Spleen (tissue), 11 donors: ENCODE results near the gene ETV2. TPM values are rescaled to one million over a fixed set of nuclear protein-coding genes. Genes with fewer than 3 reads are reported as not detected.
"Not testable (repeated sequence)": the region's sequence is repeated elsewhere in the genome, so short reads cannot be mapped to it uniquely, and the experiment has no call there.

ENCODE experiments used
- DNase-seq: peaks from one replicate; pipeline ENCODE4 v3.0.0-alpha.2; 2020
- H3K27ac ChIP-seq, 8 donors: fragments of 200-600 bp; sonication (generic) in 7 of 8; 1 replicate in 4 of 8; 2 replicates in 4 of 8; pipeline versions ENCODE4 v1.5.0 to v1.8.0; 2016 to 2021; ENCODE audit warnings: inconsistent platforms in 4 of 8, mild to moderate bottlenecking in 4 of 8, moderate library complexity in 1 of 8
- H3K27me3 ChIP-seq, 7 donors: fragments of 200-600 bp; sonication (generic) in 6 of 7; replicated peaks in 1 of 7; 1 replicate in 4 of 7; 2 replicates in 3 of 7; pipeline versions ENCODE4 v1.5.0 to v1.8.0; 2016 to 2021; ENCODE audit warnings: inconsistent platforms in 3 of 7, mild to moderate bottlenecking in 1 of 7
- H3K36me3 ChIP-seq, 6 donors: fragments of 200-600 bp; sonication (generic) in 5 of 6; 1 replicate in 4 of 6; 2 replicates in 2 of 6; pipeline versions ENCODE4 v1.5.0 to v1.8.0; 2016 to 2021; ENCODE audit warnings: inconsistent platforms in 2 of 6
- H3K4me1 ChIP-seq, 6 donors: fragments of 200-600 bp; sonication (generic) in 5 of 6; 1 replicate in 3 of 6; 2 replicates in 3 of 6; pipeline versions ENCODE4 v1.5.0 to v1.8.0; 2016 to 2021; ENCODE audit warnings: inconsistent platforms in 3 of 6
- H3K4me3 ChIP-seq, 8 donors: fragments of 200-600 bp; sonication (generic) in 7 of 8; 1 replicate in 4 of 8; 2 replicates in 4 of 8; pipeline versions ENCODE4 v1.5.0 to v1.8.0; 2016 to 2021; ENCODE audit warnings: inconsistent platforms in 4 of 8, mild to moderate bottlenecking in 4 of 8, moderate library complexity in 2 of 8
- H3K9me3 ChIP-seq, 8 donors: fragments of 200-600 bp; sonication (generic) in 7 of 8; 1 replicate in 4 of 8; 2 replicates in 4 of 8; pipeline versions ENCODE4 v1.5.0 to v1.8.0; 2016 to 2021; ENCODE audit warnings: inconsistent platforms in 4 of 8
- CTCF ChIP-seq, 11 experiments: fragments of 200-600 bp in 7 of 11; fragments of 450-650 bp in 4 of 11; sonication (generic) in 4 of 11; IDR thresholded peaks in 8 of 11; conservative IDR thresholded peaks in 3 of 11; 1 replicate in 7 of 11; 2 replicates in 4 of 11; pipeline versions ENCODE4 v1.4.0 to v1.8.0; 2016 to 2021; ENCODE audit warnings: antibody characterized with exemption in 11 of 11, inconsistent platforms in 4 of 11, mild to moderate bottlenecking in 1 of 11
- POLR2A ChIP-seq, 3 donors: fragments of 450-650 bp; IDR thresholded peaks; one replicate each; pipeline ENCODE4 v1.5.1; 2017; ENCODE audit warnings: antibody characterized with exemption in 3 of 3, mild to moderate bottlenecking in 1 of 3
- POLR2AphosphoS5 ChIP-seq, 3 donors: sonication (generic); formaldehyde crosslinking; IDR thresholded peaks; one replicate each; pipeline ENCODE4 v1.5.1; 2017; ENCODE audit warnings: antibody characterized with exemption in 3 of 3
- WGBS, 5 donors: extraction: QIAGEN DNeasy Blood & Tissue Kit in 3 of 5; methylation state at CpG; one replicate each; pipeline versions ENCODE4 v1.1.5 to v1.1.7; 2013 to 2018; 5-methylcytosine and 5-hydroxymethylcytosine counted together
- intact Hi-C: fragments of 100-400 bp; cut with DNase I; formaldehyde crosslinking; loops from one replicate; pipeline ENCODE4 v1.15.0; 2023; ENCODE audit warnings: low total_unique reads
- polyA plus RNA-seq, 3 donors: library from polyadenylated mRNA; stranded (reverse); fragments of 200-250 nt; gene quantifications; one replicate each; pipeline ENCODE4 v1.2.1, GENCODE V29; 2013
- total RNA-seq, 7 donors: library from RNA; depleted of rRNA in 3 of 7; stranded (reverse); fragments of >200 nt in 3 of 7; fragmentation: NEBNext Ultra II Directional in 4 of 7; extraction: Animal tissue kit (Norgen Biotek cat#: 25700) in 4 of 7; gene quantifications; one replicate each; pipeline versions ENCODE4 v1.1.0 to v1.2.1, GENCODE V29; 2016 to 2021
- donor health status: healthy with polysubstance abuse.
- donor health status: DM: no; HTN: no; CAD: no; lungs with moderate emphysema.
- donor health status: DM: no; HTN: no; CAD: no.
- donor health status: Bipolar disorder and iron deficiency.
- donor health status: healthy.
- donor health status: DM: no; HTN: no; CAD: no.
- donor health status: DM: yes; HTN: yes; CAD: no.

ETV2 gene
- total and polyA plus RNA-seq, 10 donors = 0.43 to 1.2 (median 0.99) TPM; not detected in 5

GRCh38 chr19:35596366-35596999, 45.1 kb upstream of the ETV2 start:
- intact Hi-C loops = no loop called here
- H3K4me1 ChIP-seq = peaks cover 0 to 4% (median 0%) of the 10 kb centered on the region in 6 donors
- peaks cover 0 to 34% (median 0%) of the 10 kb centered on the region in 7 donors for H3K27me3 ChIP-seq
- DNase-seq = no peak
- H3K4me3 ChIP-seq = no peak overlapping the region
- no peaks in the 10 kb centered on the region for H3K9me3 ChIP-seq
- whole genome bisulfite sequencing, 5 donors = 44 to 59% (median 49%) methylated on average over 4 of the region's 4 CpGs
- no peak overlapping the region for H3K27ac ChIP-seq
- no peaks in the 10 kb centered on the region for H3K36me3 ChIP-seq
- TF ChIP-seq POLR2AphosphoS5 (IDR thresholded peaks at IDR 0.05) (no peak), POLR2A (IDR thresholded peaks at IDR 0.05) (no peak), CTCF (IDR thresholded peaks at IDR 0.05 in 8 of 11, conservative IDR thresholded peaks at IDR 0.05 in 3 of 11) (no peak)

GRCh38 chr19:35601971-35602370, 39.6 kb upstream of the ETV2 start:
- Histone ChIP-seq H3K27me3 (peaks cover 0 to 3% (median 0%) of the 10 kb centered on the region in 7 donors), H3K4me1 (no peaks in the 10 kb centered on the region), H3K27ac (no peak overlapping the region), H3K4me3 (no peak overlapping the region), H3K9me3 (peaks cover 0 to 5% (median 2%) of the 10 kb centered on the region in 8 donors), H3K36me3 (no peaks in the 10 kb centered on the region)
- TF ChIP-seq CTCF (IDR thresholded peaks at IDR 0.05 in 8 of 11, conservative IDR thresholded peaks at IDR 0.05 in 3 of 11) (no peak), POLR2A (IDR thresholded peaks at IDR 0.05) (no peak), POLR2AphosphoS5 (IDR thresholded peaks at IDR 0.05) (no peak)
- no peak for DNase-seq
- intact Hi-C loops = no loop called here
- WGBS, 5 donors = 80 to 92% (median 89%) methylated on average over 3 of the region's 3 CpGs

GRCh38 chr19:35604436-35604835, 37.1 kb upstream of the ETV2 start:
- DNase-seq, H3K36me3 ChIP-seq, intact Hi-C loops, H3K27ac ChIP-seq, H3K27me3 ChIP-seq, H3K4me3 ChIP-seq, H3K4me1 ChIP-seq: not testable (repeated sequence)
- 81 to 93% (median 85%) methylated on average over 4 of the region's 4 CpGs for WGBS, 5 donors
- peaks cover 0 to 23% (median 17%) of the 10 kb centered on the region in 8 donors for H3K9me3 ChIP-seq

GRCh38 chr19:35607170-35607569, 34.4 kb upstream of the ETV2 start:
- DNase-seq, H3K27ac ChIP-seq, H3K36me3 ChIP-seq, intact Hi-C loops, H3K27me3 ChIP-seq, H3K4me3 ChIP-seq: not testable (repeated sequence)
- WGBS, 5 donors = 87 to 93% (median 90%) methylated on average over 8 of the region's 8 CpGs
- Histone ChIP-seq H3K4me1 (peaks cover 3 to 23% (median 16%) of the 10 kb centered on the region in 6 donors), H3K9me3 (peaks cover 0 to 23% (median 17%) of the 10 kb centered on the region in 8 donors)

GRCh38 chr19:35607661-35608060, 33.9 kb upstream of the ETV2 start:
- H3K36me3 ChIP-seq = no peaks in the 10 kb centered on the region
- intact Hi-C loops = no loop called here
- no peak for DNase-seq
- no peak overlapping the region for H3K27ac ChIP-seq
- H3K4me3 ChIP-seq = no peak overlapping the region
- H3K9me3 ChIP-seq = peaks cover 0 to 23% (median 17%) of the 10 kb centered on the region in 8 donors
- WGBS, 5 donors = 77 to 89% (median 82%) methylated on average over 2 to 3 of the region's 3 CpGs
- peaks cover 4 to 28% (median 19%) of the 10 kb centered on the region in 6 donors for H3K4me1 ChIP-seq
- TF ChIP-seq CTCF (IDR thresholded peaks at IDR 0.05 in 8 of 11, conservative IDR thresholded peaks at IDR 0.05 in 3 of 11) (no peak), POLR2A (IDR thresholded peaks at IDR 0.05) (no peak), POLR2AphosphoS5 (IDR thresholded peaks at IDR 0.05) (no peak)
- H3K27me3 ChIP-seq = no peaks in the 10 kb centered on the region
